K562 (cell line): ENCODE results near the gene MEAK7. TPM values are rescaled to one million over a fixed set of nuclear protein-coding genes. Genes with fewer than 3 reads are reported as not detected.

ENCODE experiments used
- ATAC-seq: fragments of 200-7000 bp; cut with Tn5 transposase; 3 replicates; pipeline ENCODE4 v1.9.1; 2020; ENCODE audit warnings: moderate library complexity
- BruUV-seq: library from RNA; stranded (reverse); fragments of 400-500 nt; replicated peaks from 2 replicates; lab custom pipeline; 2021; lab: Mats Ljungman, UMichigan
- CTCF ChIA-PET: fragments of 300-600 bp; formaldehyde crosslinking; extraction: SDS; loops from one replicate; lab custom pipeline; 2021; ENCODE audit warnings: low intra/inter-chr PET ratio; lab: Yijun Ruan, JAX
- POLR2A ChIA-PET: fragments of 300-600, 350-650 bp; sonication (Branson Sonifier 250); formaldehyde crosslinking; extraction: SDS; loops from one replicate; lab custom pipeline; 2021; ENCODE audit warnings: antibody characterized with exemption, inconsistent platforms; lab: Yijun Ruan, JAX
- DNase-seq, 4 experiments: peaks; one replicate each; pipeline versions ENCODE4 v3.0.0 to v3.0.0-alpha.2; 2011 to 2018; ENCODE audit warnings: low spot score in 3 of 4, mixed read lengths in 3 of 4; ENCODE audit errors: extremely low read depth in 1 of 4
- FAIRE-seq: peaks from 2 replicates; lab custom pipeline; 2011; peaks lifted over from hg19 to GRCh38; lab: Jason Lieb, UNC
- H2AFZ ChIP-seq: 2 replicates; pipeline ENCODE4 v1.6.0; 2011; ENCODE audit warnings: low read depth, low read length, control low read depth, inconsistent platforms
- H3K27ac ChIP-seq: fragments of 200-600 bp; 3 replicates; pipeline ENCODE4 v1.8.0; 2011; ENCODE audit warnings: low read depth, mild to moderate bottlenecking, control low read depth, inconsistent platforms, low read length, moderate library complexity, mixed read lengths; ENCODE audit errors: extremely low read depth
- H3K27me3 ChIP-seq, 2 experiments: fragments of 300-600 bp in 1 of 2; 2 replicates in 1 of 2; 3 replicates in 1 of 2; pipeline versions ENCODE4 v1.6.0 to v1.8.0; 2011; ENCODE audit warnings: inconsistent platforms in 2 of 2, low read length in 2 of 2, mild to moderate bottlenecking in 1 of 2, mixed read lengths in 1 of 2, moderate library complexity in 1 of 2; ENCODE audit not compliant: control insufficient read depth in 2 of 2, insufficient read depth in 2 of 2
- H3K36me3 ChIP-seq: fragments of 300-600 bp; 3 replicates; pipeline ENCODE4 v1.8.0; 2011; ENCODE audit warnings: mild to moderate bottlenecking, low read length, inconsistent platforms; ENCODE audit not compliant: control insufficient read depth, insufficient read depth
- H3K4me1 ChIP-seq, 2 experiments: fragments of 200-600 bp in 1 of 2; replicated peaks in 1 of 2; 2 replicates in 1 of 2; 3 replicates in 1 of 2; pipeline versions ENCODE4 v1.5.1 to v1.8.0; 2011; ENCODE audit warnings: inconsistent platforms in 2 of 2, low read length in 2 of 2, mild to moderate bottlenecking in 1 of 2, mixed read lengths in 1 of 2, moderate library complexity in 1 of 2; ENCODE audit not compliant: control insufficient read depth in 2 of 2, insufficient read depth in 2 of 2
- H3K4me2 ChIP-seq: 2 replicates; pipeline ENCODE4 v1.6.1; 2011; ENCODE audit warnings: low read length, control low read depth, inconsistent platforms, mixed read lengths; ENCODE audit not compliant: insufficient read depth
- H3K4me3 ChIP-seq: fragments of 200-600 bp; sonication (generic), shearing (Covaris generic); 2 replicates; pipeline ENCODE4 v1.5.1; 2016; ENCODE audit warnings: control low read depth, inconsistent platforms
- H3K79me2 ChIP-seq: fragments of 200-600 bp; 3 replicates; pipeline ENCODE4 v1.8.0; 2011; ENCODE audit warnings: low read length, inconsistent platforms; ENCODE audit not compliant: control insufficient read depth, insufficient read depth
- H3K9ac ChIP-seq, 2 experiments: 2 replicates each; pipeline versions ENCODE4 v1.6.0 to v1.6.1; 2011; ENCODE audit warnings: low read depth in 2 of 2, low read length in 2 of 2, control low read depth in 1 of 2, inconsistent platforms in 1 of 2, mild to moderate bottlenecking in 1 of 2, mixed read lengths in 1 of 2; ENCODE audit not compliant: insufficient read depth in 1 of 2
- H3K9me1 ChIP-seq: one replicate; pipeline ENCODE4 v1.6.0; 2011; ENCODE audit warnings: inconsistent platforms, mild to moderate bottlenecking, low read length, moderate library complexity; ENCODE audit not compliant: control insufficient read depth, insufficient read depth
- H3K9me3 ChIP-seq: replicated peaks from 2 replicates; pipeline ENCODE4 v1.5.1; 2011; ENCODE audit warnings: low read depth, low read length, inconsistent platforms; ENCODE audit not compliant: control insufficient read depth, insufficient read depth
- H4K20me1 ChIP-seq: replicated peaks from 2 replicates; pipeline ENCODE4 v1.6.1; 2011; ENCODE audit warnings: low read length, inconsistent platforms, mixed read lengths; ENCODE audit not compliant: control insufficient read depth, insufficient read depth
- BCL6 ChIP-seq: fragments of 250-450 bp; sonication (Bioruptor Pico); IDR thresholded peaks from 2 replicates; pipeline ENCODE4 v1.4.0; 2020
- DMBX1 ChIP-seq: fragments of 250-450 bp; sonication (Bioruptor Pico); IDR thresholded peaks from 2 replicates; pipeline ENCODE4 v1.8.0; 2022; ENCODE audit warnings: inconsistent platforms, mild to moderate bottlenecking, moderate library complexity, borderline replicate concordance
- DNMT1 ChIP-seq: fragments of 450-650 bp; IDR thresholded peaks from 2 replicates; pipeline ENCODE4 v1.6.1; 2016; ENCODE audit warnings: antibody characterized with exemption, mild to moderate bottlenecking
- DPF2 ChIP-seq: fragments of 450-650 bp; IDR thresholded peaks from 2 replicates; pipeline ENCODE4 v1.6.1; 2016
- MCM3 ChIP-seq: fragments of 450-650 bp; IDR thresholded peaks from 2 replicates; pipeline ENCODE4 v1.6.1; 2016
- PHB2 ChIP-seq: fragments of 450-650 bp; IDR thresholded peaks from 2 replicates; pipeline ENCODE4 v1.6.1; 2017; ENCODE audit warnings: low read depth
- TCF7 ChIP-seq: sonication (generic); IDR thresholded peaks from 2 replicates; pipeline ENCODE4 v1.6.1; 2016; ENCODE audit warnings: antibody characterized with exemption, borderline replicate concordance
- ZNF41 ChIP-seq: fragments of 250-450 bp; sonication (Bioruptor Pico); conservative IDR thresholded peaks from 2 replicates; pipeline ENCODE4 v1.4.0; 2020; ENCODE audit warnings: mild to moderate bottlenecking
- WGBS: fragments of 100-300 bp; shearing (Covaris generic); methylation state at CpG from one replicate; pipeline ENCODE4 v1.1.6; 2016; ENCODE audit warnings: low coverage, mixed read lengths; ENCODE audit not compliant: insufficient coverage; ENCODE audit errors: missing lambda C conversion rate; 5-methylcytosine and 5-hydroxymethylcytosine counted together
- in situ Hi-C: fragments of 300-500 bp; cut with MboI; formaldehyde crosslinking; loops from 4 replicates; pipeline ENCODE4 v1.15.0; 2018; ENCODE audit warnings: inconsistent platforms, mixed read lengths
- intact Hi-C: fragments of 100-400 bp; cut with micrococcal nuclease; formaldehyde crosslinking; loops from 2 replicates; pipeline ENCODE4 v1.14.2; 2022
- polyA plus RNA-seq, 8 experiments: library from polyadenylated mRNA; depleted of rRNA in 4 of 8; stranded (reverse) in 5 of 8; unstranded in 3 of 8; fragments of >200 nt; fragmentation: Nextera tagmentation in 2 of 8; fragmentation: Illumina TruSeq in 1 of 8; extraction: Ambion mirVana in 2 of 8; extraction: Trizol in 1 of 8; gene quantifications; 2 replicates each; pipeline versions ENCODE4 v1.2.1 to v1.2.3, GENCODE V29; 2011 to 2014; ENCODE audit warnings: inconsistent platforms in 1 of 8, missing spikeins in 1 of 8
- total RNA-seq, 7 experiments: library from RNA; depleted of rRNA in 6 of 7; stranded (reverse); fragments of >200 nt in 6 of 7; fragmentation: Illumina TruSeq in 2 of 7; extraction: Trizol in 2 of 7; gene quantifications; 2 replicates each; pipeline versions ENCODE4 v1.2.1 to v1.2.3, GENCODE V29; 2011 to 2021; ENCODE audit warnings: low replicate concordance in 1 of 7
- TF ChIP-seq, protein P1 (sequence below): fragments of 250-450 bp; sonication (Bioruptor Pico); IDR thresholded peaks from 2 replicates; pipeline ENCODE4 v1.8.0; 2022; ENCODE audit warnings: inconsistent platforms, mild to moderate bottlenecking, moderate library complexity, borderline replicate concordance
- TF ChIP-seq, protein P2 (sequence below), 3 experiments: IDR thresholded peaks in 2 of 3; conservative IDR thresholded peaks in 1 of 3; 2 replicates each; pipeline ENCODE4 v1.5.1; 2011 to 2012; ENCODE audit warnings: low read length in 3 of 3, mild to moderate bottlenecking in 3 of 3, control low read depth in 2 of 3, improper control_type of control experiment in 1 of 3, inconsistent platforms in 1 of 3, low read depth in 1 of 3, mixed read lengths in 1 of 3, moderate library complexity in 1 of 3; ENCODE audit not compliant: insufficient read depth in 2 of 3

MEAK7 gene
- total and polyA plus RNA-seq, 9 of the 15 experiments (the other 6 are each of a cell fraction or from before 2014, with no cell fraction given): 1.4 to 14.5 (median 6.3) TPM

- Histone ChIP-seq H3K9me1 (no peaks in the 10 kb centered on the region), H3K4me2 (no peak overlapping the region), H3K27ac (no peak overlapping the region), H3K9me3 (no peaks in the 10 kb centered on the region), H2AFZ (no peak overlapping the region), H3K27me3 (peaks cover 0 to 7% of the 10 kb centered on the region in 2 experiments; a peak in 3 of 5 replicates), H3K9ac (no peak overlapping the region), H4K20me1 (peaks cover 3% of the 10 kb centered on the region), H3K4me3 (no peak overlapping the region), H3K36me3 (no peaks in the 10 kb centered on the region), H3K4me1 (peaks cover 0 to 16% of the 10 kb centered on the region in 2 experiments; a peak in 2 of 5 replicates), H3K79me2 (no peaks in the 10 kb centered on the region)
- FAIRE-seq (no peak), ATAC-seq (no peak), DNase-seq (no peak)
- ChIA-PET POLR2A (interaction anchor here (1.0 kb wide), 1 partner anchor 11 kb away, joined by 6 read pairs; no protein-coding TSS in a partner anchor), CTCF (no interaction called here)
- no TSS peak for BruUV-seq
- intact Hi-C loops: loop anchor here (5.0 to 10.0 kb wide), 3 partner anchors 293 to 653 kb away; partner anchors contain the start of gene TAF1C
- TF ChIP-seq DNMT1 (no peak), PHB2 (no peak), DPF2 (no peak), BCL6 (no peak), MCM3 (no peak), TCF7 (no peak), DMBX1 (CRISPR knock-in tag) (no peak), ZNF41 (CRISPR knock-in tag) (no peak)
- TF ChIP-seq, protein P1, sequence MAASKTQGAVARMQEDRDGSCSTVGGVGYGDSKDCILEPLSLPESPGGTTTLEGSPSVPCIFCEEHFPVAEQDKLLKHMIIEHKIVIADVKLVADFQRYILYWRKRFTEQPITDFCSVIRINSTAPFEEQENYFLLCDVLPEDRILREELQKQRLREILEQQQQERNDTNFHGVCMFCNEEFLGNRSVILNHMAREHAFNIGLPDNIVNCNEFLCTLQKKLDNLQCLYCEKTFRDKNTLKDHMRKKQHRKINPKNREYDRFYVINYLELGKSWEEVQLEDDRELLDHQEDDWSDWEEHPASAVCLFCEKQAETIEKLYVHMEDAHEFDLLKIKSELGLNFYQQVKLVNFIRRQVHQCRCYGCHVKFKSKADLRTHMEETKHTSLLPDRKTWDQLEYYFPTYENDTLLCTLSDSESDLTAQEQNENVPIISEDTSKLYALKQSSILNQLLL: no peak
- TF ChIP-seq, protein P2, sequence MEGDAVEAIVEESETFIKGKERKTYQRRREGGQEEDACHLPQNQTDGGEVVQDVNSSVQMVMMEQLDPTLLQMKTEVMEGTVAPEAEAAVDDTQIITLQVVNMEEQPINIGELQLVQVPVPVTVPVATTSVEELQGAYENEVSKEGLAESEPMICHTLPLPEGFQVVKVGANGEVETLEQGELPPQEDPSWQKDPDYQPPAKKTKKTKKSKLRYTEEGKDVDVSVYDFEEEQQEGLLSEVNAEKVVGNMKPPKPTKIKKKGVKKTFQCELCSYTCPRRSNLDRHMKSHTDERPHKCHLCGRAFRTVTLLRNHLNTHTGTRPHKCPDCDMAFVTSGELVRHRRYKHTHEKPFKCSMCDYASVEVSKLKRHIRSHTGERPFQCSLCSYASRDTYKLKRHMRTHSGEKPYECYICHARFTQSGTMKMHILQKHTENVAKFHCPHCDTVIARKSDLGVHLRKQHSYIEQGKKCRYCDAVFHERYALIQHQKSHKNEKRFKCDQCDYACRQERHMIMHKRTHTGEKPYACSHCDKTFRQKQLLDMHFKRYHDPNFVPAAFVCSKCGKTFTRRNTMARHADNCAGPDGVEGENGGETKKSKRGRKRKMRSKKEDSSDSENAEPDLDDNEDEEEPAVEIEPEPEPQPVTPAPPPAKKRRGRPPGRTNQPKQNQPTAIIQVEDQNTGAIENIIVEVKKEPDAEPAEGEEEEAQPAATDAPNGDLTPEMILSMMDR (IDR thresholded peaks at IDR 0.05 in 2 of 3, conservative IDR thresholded peaks at IDR 0.05 in 1 of 3; ENCODE audit: insufficient read depth in 2 of 3, low read depth in 1 of 3, low read length in 3 of 3): no peak
- in situ Hi-C loops: loop anchor here (5.0 to 10.0 kb wide), 2 partner anchors 198 to 415 kb away; no protein-coding TSS in a partner anchor
- 61% methylated on average over 16 of the region's 16 CpGs for WGBS
Measured at GRCh38 chr16:84479716-84480450, 24.6 kb downstream of the MEAK7 start.
